MM.1S (cell line): ENCODE measurements around the gene RFK.

Experiments
- DNase-seq: peaks from one replicate; pipeline ENCODE4 v3.0.0-alpha.2; 2015
- H2AFZ ChIP-seq: fragments of 300-600 bp; sonication (generic); 2 replicates; pipeline ENCODE4 v1.6.0; 2016; ENCODE audit warnings: antibody characterized with exemption, low read length
- H3F3A ChIP-seq: fragments of 300-600 bp; sonication (generic); 2 replicates; pipeline ENCODE4 v1.6.1; 2016; ENCODE audit warnings: mild to moderate bottlenecking, antibody characterized with exemption, low read length, moderate library complexity, mixed read lengths; ENCODE audit not compliant: insufficient read depth
- H3K27ac ChIP-seq: fragments of 300-600 bp; sonication (generic); 2 replicates; pipeline ENCODE4 v1.5.1; 2016; ENCODE audit warnings: mild to moderate bottlenecking, low read length
- H3K27me3 ChIP-seq: fragments of 300-600 bp; sonication (generic); replicated peaks from 2 replicates; pipeline ENCODE4 v1.6.0; 2016; ENCODE audit warnings: low read length; ENCODE audit not compliant: insufficient read depth
- H3K36me3 ChIP-seq: fragments of 300-600 bp; sonication (generic); replicated peaks from 2 replicates; pipeline ENCODE4 v1.6.1; 2016; ENCODE audit warnings: mild to moderate bottlenecking, low read length, mixed read lengths; ENCODE audit not compliant: insufficient read depth
- H3K4me1 ChIP-seq: fragments of 300-600 bp; sonication (generic); 2 replicates; pipeline ENCODE4 v1.6.1; 2016; ENCODE audit warnings: low read length, mixed read lengths
- H3K4me2 ChIP-seq: fragments of 300-600 bp; sonication (generic); 2 replicates; pipeline ENCODE4 v1.6.0; 2016; ENCODE audit warnings: low read depth, low read length
- H3K4me3 ChIP-seq: fragments of 300-600 bp; sonication (generic); 2 replicates; pipeline ENCODE4 v1.5.1; 2016; ENCODE audit warnings: low read length, mixed read lengths
- H3K79me2 ChIP-seq: fragments of 300-600 bp; sonication (generic); 2 replicates; pipeline ENCODE4 v1.6.1; 2016; ENCODE audit warnings: mixed run types, low read length, mixed read lengths
- H3K9ac ChIP-seq: fragments of 300-600 bp; sonication (generic); 2 replicates; pipeline ENCODE4 v1.6.1; 2016; ENCODE audit warnings: low read length, mixed read lengths
- H3K9me2 ChIP-seq: fragments of 300-600 bp; sonication (generic); replicated peaks from 2 replicates; pipeline ENCODE4 v1.6.1; 2016; ENCODE audit warnings: mild to moderate bottlenecking, low read length, mixed read lengths; ENCODE audit not compliant: insufficient read depth
- H3K9me3 ChIP-seq: fragments of 300-600 bp; sonication (generic); replicated peaks from 2 replicates; pipeline ENCODE4 v1.6.1; 2016; ENCODE audit warnings: mild to moderate bottlenecking, low read length, mixed read lengths; ENCODE audit not compliant: insufficient read depth
- H4K20me1 ChIP-seq: fragments of 300-600 bp; sonication (generic); 2 replicates; pipeline ENCODE4 v1.6.1; 2016; ENCODE audit warnings: mild to moderate bottlenecking, low read length, moderate library complexity, mixed read lengths; ENCODE audit not compliant: insufficient read depth
- CTCF ChIP-seq: fragments of 300-600 bp; sonication (generic); IDR thresholded peaks from 2 replicates; pipeline ENCODE4 v1.5.1; 2016; ENCODE audit warnings: antibody characterized with exemption, low read length, mixed read lengths
- EZH2 ChIP-seq: fragments of 300-600 bp; sonication (generic); optimal IDR thresholded peaks from 2 replicates; pipeline ENCODE3; 2017; ENCODE audit warnings: low read depth, mild to moderate bottlenecking, antibody characterized with exemption, low read length, mixed read lengths
- EZH2phosphoT487 ChIP-seq: fragments of 300-600 bp; sonication (generic); IDR thresholded peaks from 2 replicates; pipeline ENCODE4 v1.6.1; 2018; ENCODE audit warnings: antibody characterized with exemption, low read length

The RFK gene

GRCh38 chr9:76401176-76401575 is 7.0 kb upstream of the RFK start:
- Histone ChIP-seq H3K9me3 (no peaks in the 10 kb centered on the region), H3F3A (no peaks in the 10 kb centered on the region), H3K9me2 (no peaks in the 10 kb centered on the region), H3K4me2 (no peak overlapping the region), H3K27me3 (no peaks in the 10 kb centered on the region), H3K4me3 (no peak overlapping the region), H4K20me1 (no peaks in the 10 kb centered on the region), H3K36me3 (no peaks in the 10 kb centered on the region), H3K27ac (no peak overlapping the region), H2AFZ (no peak overlapping the region), H3K79me2 (no peaks in the 10 kb centered on the region), H3K9ac (no peak overlapping the region), H3K4me1 (peaks cover 4% of the 10 kb centered on the region; the same call in 1 of the 2 replicates)
- no peak for TF ChIP-seq CTCF
- DNase-seq, result no peak

- TF ChIP-seq EZH2phosphoT487 (no peak), EZH2 (no peak), CTCF (no peak)
- H3K4me2 ChIP-seq, result no peak overlapping the region
Measured at GRCh38 chr9:76400534-76401096, 6.4 kb upstream of the RFK start.

GRCh38 chr9:76399856-76400255 is 5.6 kb upstream of the RFK start:
- Histone ChIP-seq H3K36me3 (no peaks in the 10 kb centered on the region), H3K9ac (no peak overlapping the region), H3K79me2 (no peaks in the 10 kb centered on the region), H3F3A (peaks cover 3% of the 10 kb centered on the region), H2AFZ (no peak overlapping the region), H3K27ac (no peak overlapping the region), H3K4me3 (no peak overlapping the region), H3K27me3 (no peaks in the 10 kb centered on the region), H3K4me1 (peaks cover 4% of the 10 kb centered on the region; the same call in 1 of the 2 replicates), H3K9me3 (no peaks in the 10 kb centered on the region), H3K4me2 (no peak overlapping the region), H4K20me1 (no peaks in the 10 kb centered on the region), H3K9me2 (no peaks in the 10 kb centered on the region)
- TF ChIP-seq EZH2phosphoT487 (no peak), EZH2 (no peak), CTCF (no peak)
- no peak for DNase-seq

More at GRCh38 chr9:76400534-76401096, 6.4 kb upstream of the RFK start:
- Histone ChIP-seq H2AFZ (no peak overlapping the region), H3K36me3 (no peaks in the 10 kb centered on the region), H3K9ac (no peak overlapping the region), H3K79me2 (no peaks in the 10 kb centered on the region), H3K27me3 (no peaks in the 10 kb centered on the region), H3F3A (no peaks in the 10 kb centered on the region), H3K4me3 (no peak overlapping the region), H3K27ac (no peak overlapping the region), H3K4me1 (peaks cover 4% of the 10 kb centered on the region; the same call in 1 of the 2 replicates), H3K9me2 (no peaks in the 10 kb centered on the region), H3K9me3 (no peaks in the 10 kb centered on the region), H4K20me1 (no peaks in the 10 kb centered on the region)
- DNase-seq, result no peak
